A549 (cell line): ENCODE data around the gene JMJD4. TPM values are rescaled to one million over a fixed set of nuclear protein-coding genes. Genes with fewer than 3 reads are reported as not detected.

Experiments used
- ATAC-seq, 2 experiments: fragments of 200-7000 bp in 1 of 2; fragments of >200 bp in 1 of 2; cut with Nextera tagmentation in 1 of 2; cut with Tn5 transposase in 1 of 2; 3 replicates each; pipeline versions ENCODE4 v1.8.0 to v1.9.1; 2018 to 2020; ENCODE audit warnings: mild to moderate bottlenecking in 1 of 2, moderate library complexity in 1 of 2
- CTCF ChIA-PET: fragments of 300-600 bp; sonication (Branson Sonifier 250); formaldehyde crosslinking; extraction: SDS; loops from one replicate; lab custom pipeline; 2021; ENCODE audit warnings: antibody characterized with exemption, inconsistent platforms; lab: Yijun Ruan, JAX
- POLR2A ChIA-PET: fragments of 350-600 bp; formaldehyde crosslinking; extraction: SDS; loops from one replicate; lab custom pipeline; 2021; ENCODE audit warnings: antibody characterized with exemption, inconsistent platforms; lab: Yijun Ruan, JAX
- DNase-seq, 2 experiments: peaks; one replicate each; pipeline versions ENCODE4 v3.0.0 to v3.0.0-alpha.2; 2011 to 2016; ENCODE audit warnings: low read depth in 1 of 2, low spot score in 1 of 2
- FAIRE-seq: peaks from 2 replicates; lab custom pipeline; 2011; peaks lifted over from hg19 to GRCh38; lab: Jason Lieb, UNC
- H3K27ac ChIP-seq, 2 experiments: fragments of >200 bp; sonication (Bioruptor Twin); formaldehyde crosslinking; 3 replicates each; pipeline ENCODE4 v1.5.1; 2016 to 2017
- H3K4me1 ChIP-seq: fragments of >200 bp; sonication (Bioruptor Twin); formaldehyde crosslinking; 3 replicates; pipeline ENCODE4 v1.6.1; 2016
- H3K4me2 ChIP-seq: fragments of >200 bp; sonication (Bioruptor Twin); formaldehyde crosslinking; 3 replicates; pipeline ENCODE4 v1.6.1; 2016
- H3K4me3 ChIP-seq: fragments of >200 bp; sonication (Bioruptor Twin); formaldehyde crosslinking; 3 replicates; pipeline ENCODE4 v1.5.1; 2016
- H3K9me3 ChIP-seq: fragments of >200 bp; sonication (Bioruptor Twin); formaldehyde crosslinking; 3 replicates; pipeline ENCODE4 v1.6.1; 2016
- ATOH8 ChIP-seq: fragments of 250-450 bp; sonication (Bioruptor Pico); IDR thresholded peaks from 2 replicates; pipeline ENCODE4 v1.5.0; 2020; ENCODE audit warnings: low read depth, mild to moderate bottlenecking, moderate library complexity
- BHLHE40 ChIP-seq: IDR thresholded peaks from 2 replicates; pipeline ENCODE4 v1.6.1; 2012; ENCODE audit warnings: low read depth, low read length, inconsistent platforms
- CEBPB ChIP-seq, 2 experiments: fragments of >200 bp in 1 of 2; sonication (Bioruptor Twin) in 1 of 2; formaldehyde crosslinking in 1 of 2; IDR thresholded peaks; 2 replicates each; pipeline ENCODE4 v1.6.1; 2012 to 2016
- CTCF ChIP-seq: fragments of >200 bp; sonication (Bioruptor Twin); formaldehyde crosslinking; IDR thresholded peaks from 3 replicates; pipeline ENCODE4 v1.5.1; 2016
- EHMT2 ChIP-seq: fragments of 200-600 bp; sonication (generic); IDR thresholded peaks from 2 replicates; pipeline ENCODE4 v1.6.1; 2016; ENCODE audit warnings: antibody characterized with exemption, low read depth, mild to moderate bottlenecking, moderate library complexity
- ELK1 ChIP-seq: fragments of 150-350 bp; IDR thresholded peaks from 2 replicates; pipeline ENCODE4 v1.6.1; 2014; ENCODE audit warnings: low read depth, mild to moderate bottlenecking, low read length
- ESRRA ChIP-seq: fragments of 150-350 bp; IDR thresholded peaks from 2 replicates; pipeline ENCODE4 v1.6.1; 2014; ENCODE audit warnings: mild to moderate bottlenecking, low read length, borderline replicate concordance
- FOSL2 ChIP-seq, 2 experiments: fragments of 450-650 bp in 1 of 2; fragments of >200 bp in 1 of 2; sonication (Bioruptor Twin) in 1 of 2; formaldehyde crosslinking; IDR thresholded peaks; 2 replicates each; pipeline versions ENCODE4 v1.5.0 to v1.6.1; 2016 to 2020; ENCODE audit warnings: mild to moderate bottlenecking in 1 of 2, moderate library complexity in 1 of 2
- FOXS1 ChIP-seq: fragments of 250-450 bp; sonication (Bioruptor Pico); IDR thresholded peaks from 2 replicates; pipeline ENCODE4 v1.5.0; 2020; ENCODE audit warnings: mild to moderate bottlenecking, moderate library complexity
- GATA3 ChIP-seq: IDR thresholded peaks from 2 replicates; pipeline ENCODE4 v1.6.1; 2012; ENCODE audit warnings: borderline replicate concordance
- HDAC2 ChIP-seq: fragments of 200-600 bp; sonication (generic); IDR thresholded peaks from 2 replicates; pipeline ENCODE4 v1.6.1; 2016
- HOXA7 ChIP-seq: fragments of 250-450 bp; sonication (Bioruptor Pico); IDR thresholded peaks from 2 replicates; pipeline ENCODE4 v1.5.0; 2020; ENCODE audit warnings: mild to moderate bottlenecking, moderate library complexity
- HOXB13 ChIP-seq: fragments of 250-450 bp; sonication (Bioruptor Pico); IDR thresholded peaks from 2 replicates; pipeline ENCODE4 v1.5.0; 2020; ENCODE audit warnings: low read depth, mild to moderate bottlenecking, moderate library complexity
- HOXB5 ChIP-seq: fragments of 250-450 bp; sonication (Bioruptor Pico); IDR thresholded peaks from 2 replicates; pipeline ENCODE4 v1.5.0; 2020; ENCODE audit warnings: mild to moderate bottlenecking, moderate library complexity
- KDM5A ChIP-seq: fragments of 200-600 bp; sonication (generic); IDR thresholded peaks from 2 replicates; pipeline ENCODE4 v1.6.1; 2016; ENCODE audit warnings: antibody characterized with exemption, mild to moderate bottlenecking
- MAZ ChIP-seq: fragments of 150-350 bp; IDR thresholded peaks from 2 replicates; pipeline ENCODE4 v1.6.1; 2014; ENCODE audit warnings: antibody characterized with exemption, low read depth, low read length, borderline replicate concordance
- MYC ChIP-seq: IDR thresholded peaks from 2 replicates; pipeline ENCODE4 v1.6.1; 2012; ENCODE audit warnings: mild to moderate bottlenecking, inconsistent platforms, low read length, improper control_type of control experiment, borderline replicate concordance
- NPAS2 ChIP-seq: fragments of 250-450 bp; sonication (Bioruptor Pico); IDR thresholded peaks from 2 replicates; pipeline ENCODE4 v1.8.0; 2022; ENCODE audit warnings: mild to moderate bottlenecking, moderate library complexity, borderline replicate concordance
- NR3C1 ChIP-seq: fragments of >200 bp; sonication (Bioruptor Twin); formaldehyde crosslinking; IDR thresholded peaks from 3 replicates; pipeline ENCODE4 v1.6.1; 2017
- PBX3 ChIP-seq: IDR thresholded peaks from 2 replicates; pipeline ENCODE4 v1.6.1; 2012
- RARB ChIP-seq: fragments of 250-450 bp; sonication (Bioruptor Pico); IDR thresholded peaks from 2 replicates; pipeline ENCODE4 v1.8.0; 2021; ENCODE audit warnings: mild to moderate bottlenecking, moderate library complexity
- RCOR1 ChIP-seq: fragments of 150-350 bp; IDR thresholded peaks from 2 replicates; pipeline ENCODE4 v1.6.1; 2014; ENCODE audit warnings: antibody characterized with exemption, low read length, low read depth
- ZFP36 ChIP-seq: fragments of 450-650 bp; IDR thresholded peaks from 2 replicates; pipeline ENCODE4 v1.6.1; 2014; ENCODE audit warnings: borderline replicate concordance; ENCODE audit not compliant: partially characterized antibody
- WGBS: methylation state at CpG from one replicate; pipeline ENCODE4 v1.1.6; 2017; ENCODE audit errors: missing lambda C conversion rate; 5-methylcytosine and 5-hydroxymethylcytosine counted together
- polyA plus RNA-seq, 4 experiments: library from polyadenylated mRNA; depleted of rRNA in 3 of 4; stranded (reverse); fragments of >200 nt; fragmentation: RNase III in 1 of 4; extraction: RNeasy Plus Mini Kit Qiagen cat#74134 plus additional on column Dnase treatment in 1 of 4; gene quantifications; 2 replicates in 3 of 4; 3 replicates in 1 of 4; pipeline ENCODE4 v1.2.3, GENCODE V29; 2011 to 2017
- TF ChIP-seq, protein P1 (sequence below): fragments of 250-450 bp; sonication (Bioruptor Pico); IDR thresholded peaks from 2 replicates; pipeline ENCODE4 v1.5.0; 2021; ENCODE audit warnings: mild to moderate bottlenecking, moderate library complexity, borderline replicate concordance
- TF ChIP-seq, protein P2 (sequence below): IDR thresholded peaks from 2 replicates; pipeline ENCODE4 v1.6.1; 2012; ENCODE audit warnings: low read depth, borderline replicate concordance

The JMJD4 gene
- polyA plus RNA-seq, 2 of the 4 experiments (the other 2 are of a cell fraction) = 18.8 to 21.2 TPM

DNA sequence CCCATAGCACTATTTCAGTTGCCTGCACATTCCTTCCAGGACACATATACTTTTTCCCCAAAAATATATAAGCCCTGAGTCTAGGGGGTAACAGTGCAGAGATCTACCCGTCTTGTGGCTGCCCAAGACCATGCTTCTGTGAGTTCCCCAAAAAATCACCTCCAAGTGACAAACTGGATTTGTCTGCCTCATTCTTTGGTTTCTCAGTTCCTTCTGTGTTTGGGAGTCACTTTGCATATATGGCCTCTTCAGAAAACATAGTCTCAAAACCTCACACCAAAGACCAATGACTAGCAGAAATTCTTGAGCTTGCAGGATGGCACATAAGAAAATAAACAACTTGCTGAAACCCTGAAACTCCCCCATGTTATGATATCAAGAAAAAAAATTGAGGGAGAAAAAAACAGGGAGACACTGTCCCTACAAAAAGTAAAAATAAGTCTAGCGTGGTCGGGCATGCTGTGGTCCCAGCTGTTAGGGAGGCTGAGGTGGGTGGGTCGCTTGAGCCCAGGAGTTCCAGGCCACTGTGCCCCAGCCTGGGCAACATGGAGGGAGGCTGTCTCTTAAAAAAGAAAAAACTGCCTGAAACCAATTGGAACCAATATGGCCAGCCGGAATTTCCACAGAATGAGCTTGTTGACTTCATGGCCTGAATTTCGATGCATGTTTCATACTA is 8.0 kb downstream of the JMJD4 start:
- DNase-seq (no peak), FAIRE-seq (no peak), ATAC-seq (no peak)
- H3K9me3 ChIP-seq = peaks cover 11% of the 10 kb centered on the region; the same call in 2 of the 3 replicates
- H3K4me2 ChIP-seq = peak overlapping the region; percentile 100; the same call in 2 of the 3 replicates
- CTCF ChIA-PET = no interaction called here
- peaks cover 6% of the 10 kb centered on the region; the same call in 1 of the 3 replicates for H3K4me1 ChIP-seq
- no peak overlapping the region for H3K4me3 ChIP-seq
- POLR2A ChIA-PET = no interaction called here
- 91% methylated on average over 6 of the region's 6 CpGs for WGBS
- TF ChIP-seq NR3C1 (no peak), PBX3 (no peak), ATOH8 (no peak), FOXS1 (no peak), HOXB13 (CRISPR knock-in tag) (no peak), FOSL2 (IDR thresholded peaks at IDR 0.05) (no peak), FOSL2 (CRISPR knock-in tag; IDR thresholded peaks at IDR 0.05) (no peak), HOXA7 (CRISPR knock-in tag) (no peak), RARB (CRISPR knock-in tag) (no peak), CEBPB (IDR thresholded peaks at IDR 0.05) (no peak), HOXB5 (CRISPR knock-in tag) (no peak), ZFP36 (no peak), NPAS2 (no peak)
- H3K27ac ChIP-seq = no peak overlapping the region

DNA sequence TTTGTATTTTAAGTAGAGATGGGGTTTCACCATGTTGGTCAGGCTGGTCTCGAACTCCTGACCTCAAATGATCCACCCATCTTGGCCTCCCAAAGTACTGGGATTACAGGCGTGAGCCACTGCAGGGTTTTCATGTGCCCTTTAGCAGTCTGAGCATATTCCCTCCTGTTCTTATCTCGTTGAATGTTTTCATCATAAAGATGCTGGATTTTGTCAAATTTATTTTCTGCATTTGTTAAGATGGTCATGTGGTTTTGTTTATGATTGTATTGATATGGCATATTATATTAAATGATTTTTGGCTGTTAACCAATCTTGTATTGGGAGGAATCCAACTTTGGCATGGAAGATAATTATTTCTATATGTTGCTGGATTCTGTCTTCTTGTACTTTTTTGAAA is 8.8 kb downstream of the JMJD4 start:
- Histone ChIP-seq H3K27ac (no peak overlapping the region), H3K4me2 (no peak overlapping the region), H3K4me3 (no peak overlapping the region), H3K4me1 (peaks cover 6% of the 10 kb centered on the region; the same call in 1 of the 3 replicates), H3K9me3 (peaks cover 19% of the 10 kb centered on the region)
- WGBS = 19% methylated on average over 3 of the region's 3 CpGs
- TF ChIP-seq MYC (no peak), CTCF (no peak), ZFP36 (no peak), KDM5A (no peak), FOSL2 (IDR thresholded peaks at IDR 0.05) (no peak), FOSL2 (CRISPR knock-in tag; IDR thresholded peaks at IDR 0.05) (no peak), EHMT2 (no peak), GATA3 (no peak)
- ATAC-seq = no peak
- ChIA-PET CTCF (interaction anchor here (0.7 kb wide), 1 partner anchor 566 kb away, joined by 3 read pairs; no protein-coding TSS in a partner anchor), POLR2A (no interaction called here)
- no peak for DNase-seq
- no peak for FAIRE-seq

DNA sequence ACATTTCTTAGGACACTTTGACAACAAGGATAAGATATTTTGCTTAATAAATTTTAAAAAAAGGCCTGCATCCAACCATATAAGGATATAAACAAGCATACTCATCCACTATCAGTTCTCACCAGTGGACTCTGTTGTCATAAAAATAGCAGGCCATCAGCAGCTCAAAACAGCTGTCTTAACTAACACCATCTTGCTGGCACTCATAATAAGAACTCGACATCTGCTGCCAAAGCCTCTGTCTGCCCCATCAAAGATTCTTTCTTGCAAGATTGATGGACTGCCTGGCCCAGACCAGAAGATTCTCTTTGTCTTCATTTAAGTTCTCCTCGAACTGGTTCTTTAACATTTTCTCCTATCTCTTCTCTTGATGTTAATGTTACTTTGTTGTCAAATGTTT is 10.1 kb downstream of the JMJD4 start:
- Histone ChIP-seq H3K4me3 (no peak overlapping the region), H3K27ac (no peak overlapping the region), H3K9me3 (peaks cover 30% of the 10 kb centered on the region), H3K4me2 (no peak overlapping the region), H3K4me1 (peaks cover 6% of the 10 kb centered on the region; the same call in 1 of the 3 replicates)
- 15% methylated on average over 2 of the region's 2 CpGs for WGBS
- ChIA-PET POLR2A (no interaction called here), CTCF (no interaction called here)
- no peak for ATAC-seq
- DNase-seq = no peak
- no peak for FAIRE-seq
- TF ChIP-seq MAZ (no peak), HOXA7 (CRISPR knock-in tag) (no peak), RCOR1 (no peak), MYC (no peak), ELK1 (no peak), BHLHE40 (no peak), NPAS2 (no peak), HDAC2 (no peak), ESRRA (no peak), HOXB5 (CRISPR knock-in tag) (no peak)
- TF ChIP-seq, protein P1, sequence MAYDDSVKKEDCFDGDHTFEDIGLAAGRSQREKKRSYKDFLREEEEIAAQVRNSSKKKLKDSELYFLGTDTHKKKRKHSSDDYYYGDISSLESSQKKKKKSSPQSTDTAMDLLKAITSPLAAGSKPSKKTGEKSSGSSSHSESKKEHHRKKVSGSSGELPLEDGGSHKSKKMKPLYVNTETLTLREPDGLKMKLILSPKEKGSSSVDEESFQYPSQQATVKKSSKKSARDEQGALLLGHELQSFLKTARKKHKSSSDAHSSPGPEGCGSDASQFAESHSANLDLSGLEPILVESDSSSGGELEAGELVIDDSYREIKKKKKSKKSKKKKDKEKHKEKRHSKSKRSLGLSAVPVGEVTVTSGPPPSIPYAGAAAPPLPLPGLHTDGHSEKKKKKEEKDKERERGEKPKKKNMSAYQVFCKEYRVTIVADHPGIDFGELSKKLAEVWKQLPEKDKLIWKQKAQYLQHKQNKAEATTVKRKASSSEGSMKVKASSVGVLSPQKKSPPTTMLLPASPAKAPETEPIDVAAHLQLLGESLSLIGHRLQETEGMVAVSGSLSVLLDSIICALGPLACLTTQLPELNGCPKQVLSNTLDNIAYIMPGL = no peak
- TF ChIP-seq, protein P2, sequence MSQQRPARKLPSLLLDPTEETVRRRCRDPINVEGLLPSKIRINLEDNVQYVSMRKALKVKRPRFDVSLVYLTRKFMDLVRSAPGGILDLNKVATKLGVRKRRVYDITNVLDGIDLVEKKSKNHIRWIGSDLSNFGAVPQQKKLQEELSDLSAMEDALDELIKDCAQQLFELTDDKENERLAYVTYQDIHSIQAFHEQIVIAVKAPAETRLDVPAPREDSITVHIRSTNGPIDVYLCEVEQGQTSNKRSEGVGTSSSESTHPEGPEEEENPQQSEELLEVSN = no peak
